Endothelial cell of umbilical vein (primary cell): ENCODE measurements around the gene SUMO4. TPM values are rescaled to one million over a fixed set of nuclear protein-coding genes. Genes with fewer than 3 reads are reported as not detected.

ENCODE experiments used
- BruUV-seq: library from RNA; stranded (reverse); fragments of 400-500 nt; replicated peaks from 2 replicates; lab custom pipeline; 2021; lab: Mats Ljungman, UMichigan
- CTCF ChIA-PET: fragments of 300-600, 350-600 bp; sonication (Branson Sonifier 250); formaldehyde crosslinking; loops from one replicate; lab custom pipeline; 2021; ENCODE audit warnings: antibody characterized with exemption, inconsistent platforms; lab: Charles Lee
- POLR2A ChIA-PET: fragments of 300-600, 350-600 bp; sonication (Branson Sonifier 250); formaldehyde crosslinking; loops from one replicate; lab custom pipeline; 2021; ENCODE audit warnings: antibody characterized with exemption, inconsistent platforms; lab: Charles Lee
- DNase-seq: peaks from one replicate; pipeline ENCODE4 v3.0.0-alpha.2; 2011; ENCODE audit warnings: low read depth, low spot score
- FAIRE-seq: peaks from 2 replicates; lab custom pipeline; 2011; peaks lifted over from hg19 to GRCh38; lab: Jason Lieb, UNC
- H2AFZ ChIP-seq: 2 replicates; pipeline ENCODE4 v1.6.0; 2012; ENCODE audit warnings: low read depth, low read length, control low read depth, inconsistent platforms
- H3K27ac ChIP-seq: 2 replicates; pipeline ENCODE4 v1.5.1; 2011; ENCODE audit warnings: low read depth, mild to moderate bottlenecking, control low read depth, low read length, moderate library complexity; ENCODE audit not compliant: insufficient read depth
- H3K27me3 ChIP-seq, 2 experiments: 2 replicates each; pipeline versions ENCODE4 v1.6.0 to v1.6.1; 2011; ENCODE audit warnings: low read length in 2 of 2, mixed read lengths in 1 of 2; ENCODE audit not compliant: control insufficient read depth in 2 of 2, insufficient read depth in 2 of 2
- H3K36me3 ChIP-seq, 2 experiments: 2 replicates in 1 of 2; 3 replicates in 1 of 2; pipeline ENCODE4 v1.5.1; 2011; ENCODE audit warnings: low read length in 2 of 2, mild to moderate bottlenecking in 1 of 2, moderate library complexity in 1 of 2; ENCODE audit not compliant: control insufficient read depth in 2 of 2, insufficient read depth in 2 of 2; ENCODE audit errors: extremely low read depth in 1 of 2
- H3K4me1 ChIP-seq: 3 replicates; pipeline ENCODE4 v1.5.1; 2011; ENCODE audit warnings: mild to moderate bottlenecking, low read length; ENCODE audit not compliant: control insufficient read depth, insufficient read depth; ENCODE audit errors: extremely low read depth
- H3K4me2 ChIP-seq: 2 replicates; pipeline ENCODE4 v1.6.1; 2011; ENCODE audit warnings: low read length, control low read depth, mixed read lengths; ENCODE audit not compliant: insufficient read depth
- H3K4me3 ChIP-seq, 3 experiments: fragments of 200-600 bp in 1 of 3; sonication (generic), shearing (Covaris generic) in 1 of 3; replicated peaks in 1 of 3; 2 replicates each; pipeline ENCODE4 v1.5.1; 2011 to 2016; ENCODE audit warnings: control low read depth in 3 of 3, low read length in 3 of 3, mild to moderate bottlenecking in 2 of 3, inconsistent platforms in 1 of 3, low read depth in 1 of 3, moderate library complexity in 1 of 3; ENCODE audit not compliant: insufficient read depth in 1 of 3
- H3K79me2 ChIP-seq: 2 replicates; pipeline ENCODE4 v1.6.0; 2012; ENCODE audit warnings: low read length, inconsistent platforms; ENCODE audit not compliant: control insufficient read depth, insufficient read depth
- H3K9ac ChIP-seq: replicated peaks from 2 replicates; pipeline ENCODE3; 2011; ENCODE audit warnings: low read length, control low read depth; ENCODE audit not compliant: insufficient read depth; ENCODE audit errors: extremely low read depth
- H3K9me1 ChIP-seq: replicated peaks from 3 replicates; pipeline ENCODE4 v1.6.0; 2011; ENCODE audit warnings: mild to moderate bottlenecking, low read length; ENCODE audit not compliant: control insufficient read depth, insufficient read depth; ENCODE audit errors: extremely low read depth
- H3K9me3 ChIP-seq: replicated peaks from 2 replicates; pipeline ENCODE4 v1.5.1; 2012; ENCODE audit warnings: low read length, inconsistent platforms; ENCODE audit not compliant: control insufficient read depth, insufficient read depth
- H4K20me1 ChIP-seq: replicated peaks from 2 replicates; pipeline ENCODE3; 2011; ENCODE audit warnings: mild to moderate bottlenecking, low read length; ENCODE audit not compliant: control insufficient read depth, insufficient read depth; ENCODE audit errors: extremely low read depth
- CTCF ChIP-seq, 2 donors: IDR thresholded peaks; 1 replicate in 1 of 2; 2 replicates in 1 of 2; pipeline ENCODE4 v1.5.1; 2011; ENCODE audit warnings: low read length in 2 of 2, mild to moderate bottlenecking in 2 of 2, moderate library complexity in 2 of 2, control low read depth in 1 of 2, inconsistent platforms in 1 of 2, low read depth in 1 of 2; ENCODE audit not compliant: insufficient read depth in 1 of 2; ENCODE audit errors: extremely low read depth in 1 of 2
- EZH2 ChIP-seq: IDR thresholded peaks from 2 replicates; pipeline ENCODE4 v1.6.1; 2012; ENCODE audit warnings: borderline replicate concordance, low read depth, mild to moderate bottlenecking, moderate library complexity, low read length, inconsistent platforms; ENCODE audit not compliant: severe bottlenecking
- FOS ChIP-seq: IDR thresholded peaks from 2 replicates; pipeline ENCODE4 v1.6.1; 2011; ENCODE audit warnings: mild to moderate bottlenecking, low read length, moderate library complexity, borderline replicate concordance; ENCODE audit not compliant: insufficient read depth
- GATA2 ChIP-seq: IDR thresholded peaks from 2 replicates; pipeline ENCODE4 v1.7.0; 2011; ENCODE audit warnings: low read depth, mild to moderate bottlenecking, moderate library complexity, mixed read lengths, low read length; ENCODE audit not compliant: insufficient read length, insufficient read depth
- JUN ChIP-seq: IDR thresholded peaks from 2 replicates; pipeline ENCODE4 v1.6.1; 2011; ENCODE audit warnings: borderline replicate concordance, low read depth; ENCODE audit not compliant: insufficient read length, insufficient read depth
- MAX ChIP-seq: IDR thresholded peaks from 2 replicates; pipeline ENCODE4 v1.6.1; 2011; ENCODE audit not compliant: insufficient read depth, insufficient read length
- MYC ChIP-seq: IDR thresholded peaks from one replicate; pipeline ENCODE4 v1.6.1; 2011; ENCODE audit warnings: mild to moderate bottlenecking, low read depth, low read length
- POLR2A ChIP-seq: IDR thresholded peaks from 2 replicates; pipeline ENCODE4 v1.6.1; 2012; ENCODE audit warnings: low read depth, mild to moderate bottlenecking, control low read depth, low read length
- POLR2AphosphoS5 ChIP-seq: IDR thresholded peaks from 2 replicates; pipeline ENCODE4 v1.6.1; 2012; ENCODE audit warnings: low read depth, mild to moderate bottlenecking, control low read depth, low read length, moderate library complexity; ENCODE audit not compliant: insufficient read depth
- dilution Hi-C: fragments of 300-500 bp; cut with MboI; formaldehyde crosslinking; loops from one replicate; pipeline ENCODE4 v1.15.0; 2019; ENCODE audit warnings: low sequenced_read_pairs; ENCODE audit not compliant: extremely low pct_ligation_motif_present
- intact Hi-C: fragments of 100-400 bp; cut with micrococcal nuclease; formaldehyde crosslinking; loops from one replicate; pipeline ENCODE4 v1.10.0; 2022
- polyA plus RNA-seq, 4 experiments: library from polyadenylated mRNA; depleted of rRNA in 3 of 4; stranded (reverse) in 3 of 4; unstranded in 1 of 4; fragments of >200 nt; gene quantifications; 2 replicates each; pipeline versions ENCODE4 v1.2.1 to v1.2.3, GENCODE V29; 2011 to 2012; ENCODE audit warnings: missing spikeins in 1 of 4
- total RNA-seq: library from RNA; stranded (reverse); gene quantifications from 2 replicates; pipeline ENCODE4 v1.2.3, GENCODE V29; 2021

SUMO4 gene
- total and polyA plus RNA-seq, 2 donors (not counting 3 experiments of a cell fraction or from before 2014, with no cell fraction given), result 0.10 to 2.6 TPM

- no TSS peak for BruUV-seq
These were observed 13.9 kb downstream of the SUMO4 start for GRCh38 chr6:149414009-149414408.

More at GRCh38 chr6:149414009-149414408, 13.9 kb downstream of the SUMO4 start:
- Histone ChIP-seq H3K9me3 (no peaks in the 10 kb centered on the region), H4K20me1 (no peaks in the 10 kb centered on the region), H3K27ac (no peak overlapping the region), H3K9ac (no peak overlapping the region), H2AFZ (no peak overlapping the region), H3K4me1 (no peaks in the 10 kb centered on the region), H3K4me2 (no peak overlapping the region), H3K36me3 (peaks cover 5 to 7% of the 10 kb centered on the region in 2 experiments), H3K4me3 (no peak overlapping the region), H3K9me1 (no peaks in the 10 kb centered on the region), H3K27me3 (no peaks in the 10 kb centered on the region), H3K79me2 (no peaks in the 10 kb centered on the region)
- dilution Hi-C loops, result no loop called here
- intact Hi-C loops, result loop anchor here (5.0 kb wide), 1 partner anchor 97 kb away; the partner anchor contains the start of gene TAB2
- TF ChIP-seq CTCF (IDR thresholded peaks at IDR 0.05; ENCODE audit: extremely low read depth in 1 of 2, insufficient read depth in 1 of 2, low read depth in 1 of 2, low read length in 2 of 2), result no peak
- TF ChIP-seq JUN, result no peak
- no peak for TF ChIP-seq FOS
- TF ChIP-seq GATA2, result no peak
- TF ChIP-seq EZH2, result no peak
- TF ChIP-seq POLR2A, result no peak
- TF ChIP-seq MYC, result no peak
- no peak for TF ChIP-seq MAX
- no peak for TF ChIP-seq POLR2AphosphoS5
- DNase-seq (no peak), FAIRE-seq (no peak)
- ChIA-PET CTCF (interaction anchor here (1.7 to 2.0 kb wide), 2 partner anchors 10 to 18 kb away, joined by 5 to 6 read pairs; no protein-coding TSS in a partner anchor), POLR2A (no interaction called here)
